ENCODE measurements around the gene TMEM9B. TPM values are rescaled to one million over a fixed set of nuclear protein-coding genes. Genes with fewer than 3 reads are reported as not detected.

The TMEM9B gene
- total and polyA plus RNA-seq, 2 donors: 27.3 to 30.0 TPM

GRCh38 chr11:8907116-8907515 is 57.1 kb downstream of the TMEM9B start:
- no peak overlapping the region for H3K4me3 ChIP-seq (ENCODE audit: low read depth, low read length)
- no peak overlapping the region for H3K27ac ChIP-seq (ENCODE audit: low read depth)
- WGBS: 91% methylated on average over 1 of the region's 1 CpG
- no peaks in the 10 kb centered on the region for H3K4me1 ChIP-seq (ENCODE audit: insufficient read depth)
- DNase-seq (ENCODE audit: extremely low spot score): no peak
- no peaks in the 10 kb centered on the region for H3K36me3 ChIP-seq (ENCODE audit: insufficient read depth)

- 83% methylated on average over 5 of the region's 5 CpGs for WGBS
- Histone ChIP-seq H3K4me1 (ENCODE audit: insufficient read depth) (no peaks in the 10 kb centered on the region), H3K4me3 (ENCODE audit: low read depth, low read length) (no peak overlapping the region), H3K27ac (ENCODE audit: low read depth) (no peak overlapping the region), H3K36me3 (ENCODE audit: insufficient read depth) (no peaks in the 10 kb centered on the region)
- no peak for DNase-seq (ENCODE audit: extremely low spot score)
Observed at GRCh38 chr11:8905528-8906165, 58.6 kb downstream of the TMEM9B start.

- Histone ChIP-seq H3K4me3 (ENCODE audit: low read depth, low read length) (no peak overlapping the region), H3K36me3 (ENCODE audit: insufficient read depth) (no peaks in the 10 kb centered on the region), H3K4me1 (ENCODE audit: insufficient read depth) (no peaks in the 10 kb centered on the region), H3K27ac (ENCODE audit: low read depth) (no peak overlapping the region)
- DNase-seq (ENCODE audit: extremely low spot score): no peak
Observed at GRCh38 chr11:8899119-8899753, 65.0 kb downstream of the TMEM9B start.

Small RNA genes within 50 kb of the gene (small RNA-seq; reads per million reads assigned to genes)
- not detected for gene RF00019

Other genes with a start within 250 kb of the TMEM9B start
- 18.7 TPM for gene AKIP1, start 53.3 kb downstream of the TMEM9B start, total RNA-seq
- 30.7 TPM for gene AKIP1, start 53.3 kb downstream of the TMEM9B start, polyA plus RNA-seq
- not detected for gene C11orf16, start 31.5 kb downstream of the TMEM9B start, total RNA-seq
- not detected for gene C11orf16, start 31.5 kb downstream of the TMEM9B start, polyA plus RNA-seq
- gene ASCL3, start 21.4 kb downstream of the TMEM9B start, total RNA-seq: not detected
- not detected for gene ASCL3, start 21.4 kb downstream of the TMEM9B start, polyA plus RNA-seq
- 3.1 TPM for gene NRIP3, start 39.6 kb upstream of the TMEM9B start, total RNA-seq
- gene NRIP3, start 39.6 kb upstream of the TMEM9B start, polyA plus RNA-seq: 2.1 TPM
- gene SCUBE2, start 127.2 kb upstream of the TMEM9B start, total RNA-seq: 121 TPM
- 24.5 TPM for gene SCUBE2, start 127.2 kb upstream of the TMEM9B start, polyA plus RNA-seq

All from urinary bladder (tissue), 4 donors.